Neutrophil (primary cell): ENCODE results near the gene PIP4K2B.

ENCODE experiments used
- H3K27ac ChIP-seq: fragments of 200-600 bp; sonication (generic); 2 replicates; pipeline ENCODE4 v1.5.1; 2016; ENCODE audit warnings: mild to moderate bottlenecking, moderate library complexity
- H3K27me3 ChIP-seq: fragments of 200-600 bp; sonication (generic); 2 replicates; pipeline ENCODE4 v1.6.0; 2016; ENCODE audit warnings: mild to moderate bottlenecking
- H3K36me3 ChIP-seq: fragments of 200-600 bp; sonication (generic); 2 replicates; pipeline ENCODE4 v1.5.1; 2017
- H3K4me1 ChIP-seq, 2 experiments: fragments of 200-600 bp in 1 of 2; sonication (generic) in 1 of 2; 1 replicate in 1 of 2; 2 replicates in 1 of 2; pipeline versions ENCODE4 v1.5.1 to v1.6.1; 2013 to 2016; ENCODE audit warnings: low read depth in 1 of 2, low read length in 1 of 2, mild to moderate bottlenecking in 1 of 2, moderate library complexity in 1 of 2; ENCODE audit not compliant: control insufficient read depth in 1 of 2, insufficient read depth in 1 of 2
- H3K4me3 ChIP-seq, 2 experiments: fragments of 200-600 bp in 1 of 2; sonication (generic) in 1 of 2; 1 replicate in 1 of 2; 2 replicates in 1 of 2; pipeline ENCODE4 v1.5.1; 2013 to 2016; ENCODE audit warnings: low read depth in 1 of 2, low read length in 1 of 2, mild to moderate bottlenecking in 1 of 2, moderate library complexity in 1 of 2
- H3K9me3 ChIP-seq: fragments of 200-600 bp; sonication (generic); 2 replicates; pipeline ENCODE4 v1.5.1; 2016
- TF ChIP-seq, protein P1 (sequence below): fragments of 200-600 bp; sonication (generic); IDR thresholded peaks from 2 replicates; pipeline ENCODE4 v1.5.1; 2016; ENCODE audit warnings: antibody characterized with exemption

The PIP4K2B gene

GRCh38 chr17:38815576-38816193, 16.3 kb upstream of the PIP4K2B start:
- TF ChIP-seq, protein P1, sequence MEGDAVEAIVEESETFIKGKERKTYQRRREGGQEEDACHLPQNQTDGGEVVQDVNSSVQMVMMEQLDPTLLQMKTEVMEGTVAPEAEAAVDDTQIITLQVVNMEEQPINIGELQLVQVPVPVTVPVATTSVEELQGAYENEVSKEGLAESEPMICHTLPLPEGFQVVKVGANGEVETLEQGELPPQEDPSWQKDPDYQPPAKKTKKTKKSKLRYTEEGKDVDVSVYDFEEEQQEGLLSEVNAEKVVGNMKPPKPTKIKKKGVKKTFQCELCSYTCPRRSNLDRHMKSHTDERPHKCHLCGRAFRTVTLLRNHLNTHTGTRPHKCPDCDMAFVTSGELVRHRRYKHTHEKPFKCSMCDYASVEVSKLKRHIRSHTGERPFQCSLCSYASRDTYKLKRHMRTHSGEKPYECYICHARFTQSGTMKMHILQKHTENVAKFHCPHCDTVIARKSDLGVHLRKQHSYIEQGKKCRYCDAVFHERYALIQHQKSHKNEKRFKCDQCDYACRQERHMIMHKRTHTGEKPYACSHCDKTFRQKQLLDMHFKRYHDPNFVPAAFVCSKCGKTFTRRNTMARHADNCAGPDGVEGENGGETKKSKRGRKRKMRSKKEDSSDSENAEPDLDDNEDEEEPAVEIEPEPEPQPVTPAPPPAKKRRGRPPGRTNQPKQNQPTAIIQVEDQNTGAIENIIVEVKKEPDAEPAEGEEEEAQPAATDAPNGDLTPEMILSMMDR = no peak
- H3K36me3 ChIP-seq = peaks cover 92% of the 10 kb centered on the region

GRCh38 chr17:38809828-38810227, 10.5 kb upstream of the PIP4K2B start:
- no peak overlapping the region for H3K4me3 ChIP-seq
- no peaks in the 10 kb centered on the region for H3K27me3 ChIP-seq
- H3K4me1 ChIP-seq = no peaks in the 10 kb centered on the region
- H3K9me3 ChIP-seq = no peaks in the 10 kb centered on the region
- no peak overlapping the region for H3K27ac ChIP-seq
- H3K36me3 ChIP-seq = peaks cover 100% of the 10 kb centered on the region
- TF ChIP-seq, protein P1 = no peak

More at GRCh38 chr17:38815576-38816193, 16.3 kb upstream of the PIP4K2B start:
- Histone ChIP-seq H3K4me1 (no peaks in the 10 kb centered on the region), H3K4me3 (no peak overlapping the region), H3K27ac (no peak overlapping the region), H3K27me3 (no peaks in the 10 kb centered on the region), H3K9me3 (no peaks in the 10 kb centered on the region)

DNA sequence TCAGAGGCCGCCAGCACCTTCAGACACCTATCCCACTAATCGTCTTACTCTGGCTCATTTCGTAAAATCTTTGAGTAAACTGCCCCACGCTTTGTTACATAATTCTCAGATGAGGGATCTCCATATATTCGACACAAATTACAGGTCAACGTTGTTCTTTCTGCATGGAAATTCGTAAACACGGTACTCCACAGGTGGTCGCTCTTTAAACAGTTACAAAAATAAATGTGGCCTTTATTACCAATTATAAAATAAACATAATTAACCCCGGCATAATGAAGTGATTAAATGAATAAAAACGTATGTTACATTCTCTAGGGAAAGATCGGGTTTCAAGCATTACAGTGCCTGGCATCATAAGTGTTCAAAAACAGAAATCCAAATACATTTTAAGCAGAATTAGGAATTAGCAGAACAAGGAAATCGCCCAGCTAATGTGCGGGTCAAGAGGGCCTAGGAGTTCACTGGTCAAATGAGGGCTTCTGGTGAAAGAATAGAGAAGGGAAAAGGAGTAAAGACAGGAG, 943 bp upstream of the PIP4K2B start:
- Histone ChIP-seq H3K27ac (peak overlapping the region; percentile 99), H3K9me3 (no peaks in the 10 kb centered on the region), H3K27me3 (no peaks in the 10 kb centered on the region), H3K4me3 (peak overlapping the region; percentile 87 to 98), H3K4me1 (peaks cover 27% of the 10 kb centered on the region in 2 experiments), H3K36me3 (peaks cover 42% of the 10 kb centered on the region)
- TF ChIP-seq, protein P1 = no peak

DNA sequence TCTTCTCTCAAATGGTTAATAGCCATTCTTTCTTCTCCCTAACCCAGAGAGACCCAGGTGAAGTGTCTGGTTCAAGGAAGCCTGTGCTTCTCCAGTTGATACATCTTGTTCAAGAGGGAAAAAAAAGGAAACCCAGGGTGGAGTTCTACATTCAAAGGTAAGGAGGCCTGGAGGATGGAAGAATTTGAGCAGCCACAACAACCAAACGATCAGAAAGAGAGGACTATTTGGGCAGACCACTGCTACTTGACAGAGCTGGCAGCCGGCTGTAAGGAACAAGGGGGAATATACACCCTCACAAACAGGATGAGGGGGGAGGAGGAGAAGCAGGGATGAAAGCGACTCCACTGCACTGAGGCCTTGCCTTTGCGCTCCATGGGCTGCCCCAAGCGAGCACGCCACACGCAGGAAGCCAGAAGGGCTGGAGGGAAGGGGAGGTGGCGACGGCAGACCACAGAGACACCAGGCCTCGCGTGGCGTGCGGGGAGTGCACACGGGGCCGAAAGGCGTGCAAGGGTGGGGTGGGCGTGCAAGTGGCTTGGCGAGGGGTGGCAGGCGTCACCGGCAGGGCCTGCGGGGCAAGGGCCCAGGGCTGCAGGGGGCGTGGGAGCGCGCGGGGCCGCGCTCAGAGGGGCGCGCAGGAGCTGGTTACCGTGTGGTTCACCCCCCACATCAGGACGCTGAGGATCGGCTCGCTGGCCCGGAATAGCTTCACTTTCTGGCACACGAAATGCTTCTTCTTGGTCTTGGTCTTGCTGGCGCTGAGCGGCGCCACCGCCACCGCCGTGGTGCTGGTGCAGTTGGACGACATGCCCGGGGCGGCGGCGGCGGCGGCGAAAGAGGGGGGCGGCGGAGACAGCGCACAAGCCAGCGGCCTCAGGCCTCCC, 499 bp downstream of the PIP4K2B start:
- Histone ChIP-seq H3K27me3 (no peaks in the 10 kb centered on the region), H3K27ac (peak overlapping the region; percentile 99), H3K36me3 (peaks cover 27% of the 10 kb centered on the region), H3K4me1 (peaks cover 27% of the 10 kb centered on the region in 2 experiments), H3K9me3 (no peaks in the 10 kb centered on the region), H3K4me3 (peak overlapping the region; percentile 87 to 98)
- TF ChIP-seq, protein P1 = no peak

GRCh38 chr17:38797828-38798227, 1.5 kb downstream of the PIP4K2B start:
- Histone ChIP-seq H3K4me3 (no peak overlapping the region), H3K4me1 (peaks cover 27% of the 10 kb centered on the region in 2 experiments), H3K36me3 (peaks cover 18% of the 10 kb centered on the region), H3K27me3 (no peaks in the 10 kb centered on the region), H3K27ac (peak overlapping the region; percentile 99), H3K9me3 (no peaks in the 10 kb centered on the region)
- TF ChIP-seq, protein P1 = no peak
